GM20431 (cell line): ENCODE data around the gene THAP3.
"Not testable (repeated sequence)": the region's sequence is repeated elsewhere in the genome, so short reads cannot be mapped to it uniquely, and the experiment has no call there.

Experiments
- in situ Hi-C: fragments of 300-500 bp; cut with MseI, MboI; formaldehyde crosslinking; loops from one replicate; pipeline ENCODE4 v1.15.0; 2020; ENCODE audit warnings: low sequenced_read_pairs; ENCODE audit not compliant: unreplicated experiment

The THAP3 gene

GRCh38 chr1:6632588-6633514 lies 8.2 kb downstream of the THAP3 start:
- in situ Hi-C loops = no loop called here

GRCh38 chr1:6634371-6635052 lies 9.8 kb downstream of the THAP3 start:
- in situ Hi-C loops = no loop called here

GRCh38 chr1:6635161-6635909 lies 10.7 kb downstream of the THAP3 start:
- in situ Hi-C loops = no loop called here

GRCh38 chr1:6635910-6636760 lies 11.5 kb downstream of the THAP3 start:
- in situ Hi-C loops = no loop called here

- in situ Hi-C loops = not testable (repeated sequence)
Observed at GRCh38 chr1:6636778-6637177, 12.1 kb downstream of the THAP3 start.

GRCh38 chr1:6637770-6638169 lies 13.1 kb downstream of the THAP3 start:
- in situ Hi-C loops = no loop called here

GRCh38 chr1:6638226-6638625 lies 13.6 kb downstream of the THAP3 start:
- in situ Hi-C loops = no loop called here

- in situ Hi-C loops = not testable (repeated sequence)
Observed at GRCh38 chr1:6640867-6641266, 16.2 kb downstream of the THAP3 start.

- in situ Hi-C loops = no loop called here
Observed at GRCh38 chr1:6645018-6645417, 20.4 kb downstream of the THAP3 start.

GRCh38 chr1:6646499-6647148 lies 22.0 kb downstream of the THAP3 start:
- in situ Hi-C loops = no loop called here

- in situ Hi-C loops = no loop called here
Observed at GRCh38 chr1:6648556-6648955, 23.9 kb downstream of the THAP3 start.

GRCh38 chr1:6651909-6652308 lies 27.2 kb downstream of the THAP3 start:
- in situ Hi-C loops = no loop called here

- in situ Hi-C loops = no loop called here
Observed at GRCh38 chr1:6652986-6653385, 28.3 kb downstream of the THAP3 start.

GRCh38 chr1:6653436-6654290 lies 29.0 kb downstream of the THAP3 start:
- in situ Hi-C loops = no loop called here

- in situ Hi-C loops = no loop called here
Observed at GRCh38 chr1:6657138-6657537, 32.5 kb downstream of the THAP3 start.

GRCh38 chr1:6658359-6659060 lies 33.8 kb downstream of the THAP3 start:
- in situ Hi-C loops = no loop called here

GRCh38 chr1:6660415-6661049 lies 35.9 kb downstream of the THAP3 start:
- in situ Hi-C loops = no loop called here
